Right cardiac atrium (tissue), 5 donors: ENCODE measurements around the gene MYOCD. TPM values are rescaled to one million over a fixed set of nuclear protein-coding genes. Genes with fewer than 3 reads are reported as not detected.

Experiments
- ATAC-seq, 2 donors: fragments of 200-7000 bp; cut with Tn5 transposase; one replicate each; pipeline versions ENCODE4 v1.8.0 to v1.9.1; 2020; ENCODE audit warnings: moderate library complexity in 2 of 2, mild to moderate bottlenecking in 1 of 2
- DNase-seq, 3 donors: peaks; one replicate each; pipeline ENCODE4 v3.0.0-alpha.2; 2020
- H3K27ac ChIP-seq: one replicate; pipeline ENCODE4 v1.5.1; 2013; ENCODE audit warnings: mild to moderate bottlenecking, low read length, control low read depth, moderate library complexity
- H3K27me3 ChIP-seq: one replicate; pipeline ENCODE4 v1.6.1; 2013; ENCODE audit not compliant: control insufficient read depth, insufficient read depth
- H3K4me1 ChIP-seq: one replicate; pipeline ENCODE4 v1.6.1; 2013; ENCODE audit warnings: low read length; ENCODE audit not compliant: control insufficient read depth, insufficient read depth
- H3K4me3 ChIP-seq: one replicate; pipeline ENCODE4 v1.5.1; 2013; ENCODE audit warnings: low read length, control low read depth
- H3K9me3 ChIP-seq: one replicate; pipeline ENCODE4 v1.6.1; 2013; ENCODE audit warnings: low read length; ENCODE audit not compliant: control insufficient read depth
- WGBS: extraction: QIAGEN DNeasy Blood & Tissue Kit; methylation state at CpG from one replicate; pipeline ENCODE4 v1.1.7; 2013; 5-methylcytosine and 5-hydroxymethylcytosine counted together
- intact Hi-C, 4 donors: fragments of 100-400 bp; cut with DNase I; formaldehyde crosslinking; loops; one replicate each; pipeline versions ENCODE4 v1.11.0 to v1.14.0; 2022 to 2023
- polyA plus RNA-seq: library from polyadenylated mRNA; stranded (reverse); fragments of 200-250 nt; gene quantifications from one replicate; pipeline ENCODE4 v1.2.3, GENCODE V29; 2013
- total RNA-seq, 4 donors: library from RNA; stranded (reverse); fragmentation: NEBNext Ultra II Directional; extraction: Animal tissue kit (Norgen Biotek cat#: 25700); gene quantifications; one replicate each; pipeline ENCODE4 v1.2.1, GENCODE V29; 2021
- donor health status: healthy with polysubstance abuse.
- donor health status: DM: no; HTN: yes; CAD: no.
- donor health status: DM: no; HTN: no; CAD: no.
- donor health status: DM: no; HTN: yes; CAD: no; lungs with severe emphysema.
- donor health status: DM: yes; HTN: yes; CAD: no.

MYOCD gene
- total and polyA plus RNA-seq, 5 donors, result 12.9 to 65.3 (median 50.7) TPM

DNA sequence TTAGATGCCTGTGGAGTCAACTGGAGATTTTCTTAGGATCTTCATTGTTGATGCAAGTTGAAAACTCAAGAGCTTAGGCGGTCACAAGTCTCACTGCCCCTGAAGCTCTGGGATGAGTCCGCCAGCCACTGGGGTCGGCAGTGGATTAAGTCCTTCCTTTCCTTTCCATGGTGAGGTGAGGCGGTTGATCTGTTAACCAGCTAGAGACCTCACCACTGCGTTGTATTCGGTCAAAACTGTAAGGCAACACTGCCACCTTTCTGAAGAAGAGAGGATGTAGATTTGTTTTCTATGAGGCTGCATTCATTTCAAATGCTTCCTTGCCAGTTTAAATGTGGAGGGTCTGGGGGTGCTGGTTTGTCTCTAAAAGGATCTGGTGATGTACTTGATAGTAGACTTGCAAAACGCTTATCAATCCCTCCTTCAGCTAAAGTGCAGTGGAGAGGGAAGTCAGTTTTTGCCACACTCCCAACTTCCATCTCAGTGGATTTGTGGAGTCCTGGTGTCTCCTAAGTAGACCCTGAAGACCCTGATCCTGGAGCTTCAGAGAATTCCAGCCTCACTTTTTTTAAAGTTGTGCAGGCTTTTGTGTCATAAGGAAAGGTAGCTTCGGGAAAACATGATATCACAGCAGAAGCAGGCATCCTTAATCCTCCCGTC lies 1.7 kb downstream of the MYOCD start:
- intact Hi-C loops, result loop anchor here in 3 of 4 donors (2.0 to 10.0 kb wide), 10 partner anchors 65 to 485 kb away; no protein-coding TSS in a partner anchor
- peak in 1 of 3 donors; percentile 45 for DNase-seq
- peak; percentile 64 to 67 for ATAC-seq
- Histone ChIP-seq H3K4me1 (no peaks in the 10 kb centered on the region), H3K27me3 (no peaks in the 10 kb centered on the region), H3K27ac (peak overlapping the region; percentile 80), H3K4me3 (peak overlapping the region; percentile 66), H3K9me3 (no peaks in the 10 kb centered on the region)
- 12% methylated on average over 9 of the region's 9 CpGs for WGBS

DNA sequence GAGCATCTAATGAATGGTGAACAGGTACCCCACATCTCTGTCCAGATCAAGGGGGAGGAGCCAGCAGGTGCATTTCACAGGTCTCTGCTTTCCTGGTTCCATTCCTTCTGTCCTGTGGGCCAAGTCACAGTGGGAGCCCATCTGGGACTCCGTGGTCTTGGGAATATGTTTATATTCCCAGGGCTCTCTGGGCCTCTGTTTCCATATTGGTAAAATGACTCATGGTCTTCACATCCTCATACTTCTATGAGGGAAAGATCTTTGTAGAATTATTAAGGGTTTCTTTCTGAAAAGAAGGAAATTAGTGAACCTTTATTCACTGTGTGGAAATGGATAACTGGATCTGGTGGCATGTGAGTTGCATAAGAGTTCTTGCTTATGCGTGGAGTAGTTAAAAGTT lies 6.2 kb downstream of the MYOCD start:
- 72% methylated on average over 2 of the region's 2 CpGs for WGBS

DNA sequence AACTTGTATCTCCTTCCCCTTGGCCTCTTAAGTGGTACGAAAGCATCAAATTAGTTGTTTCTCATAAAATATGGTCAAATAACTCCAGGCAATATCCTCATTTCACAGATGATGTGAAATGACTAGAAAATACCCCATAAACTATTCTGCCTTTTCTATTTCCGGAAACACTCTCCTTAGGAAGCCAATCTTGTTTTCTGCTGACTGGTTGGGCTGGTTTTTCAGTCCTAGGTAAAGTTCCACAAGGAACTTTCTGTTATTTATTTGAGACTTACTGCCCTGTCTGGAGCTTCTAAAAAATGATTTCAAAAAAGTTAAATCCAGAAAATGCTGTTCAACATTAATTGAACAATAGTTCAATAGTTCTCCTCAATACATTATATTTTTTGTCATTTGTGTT lies 7.3 kb downstream of the MYOCD start:
- H3K4me1 ChIP-seq, result no peaks in the 10 kb centered on the region
- no peak overlapping the region for H3K27ac ChIP-seq
- no peaks in the 10 kb centered on the region for H3K9me3 ChIP-seq
- WGBS, result 83% methylated on average over 2 of the region's 2 CpGs
- no peaks in the 10 kb centered on the region for H3K27me3 ChIP-seq
- intact Hi-C loops, result loop anchor here in 1 of 4 donors (5.0 kb wide), 1 partner anchor 69 kb away; no protein-coding TSS in a partner anchor
- H3K4me3 ChIP-seq, result no peak overlapping the region
- DNase-seq (no peak), ATAC-seq (no peak)

More for the DNA sequence above, 6.2 kb downstream of the MYOCD start:
- H3K4me3 ChIP-seq, result no peak overlapping the region
- H3K4me1 ChIP-seq, result no peaks in the 10 kb centered on the region
- peak overlapping the region; percentile 82 for H3K27ac ChIP-seq
- no peaks in the 10 kb centered on the region for H3K9me3 ChIP-seq
- H3K27me3 ChIP-seq, result no peaks in the 10 kb centered on the region
- intact Hi-C loops, result loop anchor here in 1 of 4 donors (5.0 kb wide), 1 partner anchor 70 kb away; no protein-coding TSS in a partner anchor
- ATAC-seq (no peak), DNase-seq (no peak)

DNA sequence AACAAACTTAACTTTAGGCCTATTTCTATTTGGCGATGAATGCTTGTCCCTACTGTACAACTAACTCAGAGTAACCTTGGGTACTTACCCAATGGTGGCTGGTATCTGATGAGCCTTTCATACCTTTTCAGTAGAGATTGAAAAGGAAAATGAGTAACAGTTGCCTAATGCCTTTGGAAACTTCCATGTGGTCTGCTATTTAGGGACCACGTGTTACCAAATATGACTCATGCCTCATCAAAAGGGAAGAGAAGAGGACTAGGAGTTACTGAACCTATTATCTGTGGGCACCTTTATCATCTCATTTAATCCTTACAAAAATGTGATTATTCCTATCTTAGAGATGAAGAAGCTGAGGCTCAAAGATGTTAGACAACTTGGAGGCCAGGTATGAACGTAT lies 8.1 kb downstream of the MYOCD start:
- H3K9me3 ChIP-seq, result no peaks in the 10 kb centered on the region
- H3K4me3 ChIP-seq, result no peak overlapping the region
- 66% methylated on average over 3 of the region's 3 CpGs for WGBS
- no peak for DNase-seq
- no peak overlapping the region for H3K27ac ChIP-seq
- H3K4me1 ChIP-seq, result no peaks in the 10 kb centered on the region
- intact Hi-C loops, result loop anchor here in 1 of 4 donors (5.0 kb wide), 1 partner anchor 69 kb away; no protein-coding TSS in a partner anchor
- no peaks in the 10 kb centered on the region for H3K27me3 ChIP-seq
- peak in 1 of 2 donors; percentile 21 for ATAC-seq

DNA sequence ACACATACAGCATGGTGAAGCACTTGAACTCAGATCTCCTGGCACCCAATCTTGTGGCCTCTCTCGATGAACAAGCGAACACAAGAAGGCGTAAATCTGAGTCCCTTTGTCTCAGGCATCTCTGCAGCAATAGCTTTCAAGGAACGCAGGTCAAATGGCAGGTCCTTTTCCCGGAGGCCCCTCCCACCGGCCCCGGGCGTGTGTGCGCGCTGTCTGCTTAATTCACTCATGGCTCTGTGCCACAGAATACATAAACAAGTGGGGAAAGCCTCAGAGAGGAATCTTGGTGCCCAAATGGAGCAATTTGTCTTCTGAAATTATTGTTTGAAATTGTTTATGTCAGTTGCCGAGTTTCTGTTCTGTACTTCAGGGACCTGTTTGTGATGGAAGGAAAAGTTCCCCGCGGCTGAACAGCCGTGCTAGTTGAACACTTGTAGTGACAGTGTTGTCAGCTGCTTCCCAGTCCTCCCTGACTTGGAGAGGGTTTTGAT lies 14.8 kb downstream of the MYOCD start:
- DNase-seq, result peak in 1 of 3 donors; percentile 49
- 50% methylated on average over 14 of the region's 14 CpGs for WGBS
- Histone ChIP-seq H3K27me3 (no peaks in the 10 kb centered on the region), H3K4me3 (no peak overlapping the region), H3K4me1 (peaks cover 3% of the 10 kb centered on the region), H3K27ac (peak overlapping the region; percentile 11), H3K9me3 (no peaks in the 10 kb centered on the region)
- no peak for ATAC-seq
- intact Hi-C loops, result loop anchor here in 1 of 4 donors (5.0 kb wide), 1 partner anchor 52 kb away; no protein-coding TSS in a partner anchor

DNA sequence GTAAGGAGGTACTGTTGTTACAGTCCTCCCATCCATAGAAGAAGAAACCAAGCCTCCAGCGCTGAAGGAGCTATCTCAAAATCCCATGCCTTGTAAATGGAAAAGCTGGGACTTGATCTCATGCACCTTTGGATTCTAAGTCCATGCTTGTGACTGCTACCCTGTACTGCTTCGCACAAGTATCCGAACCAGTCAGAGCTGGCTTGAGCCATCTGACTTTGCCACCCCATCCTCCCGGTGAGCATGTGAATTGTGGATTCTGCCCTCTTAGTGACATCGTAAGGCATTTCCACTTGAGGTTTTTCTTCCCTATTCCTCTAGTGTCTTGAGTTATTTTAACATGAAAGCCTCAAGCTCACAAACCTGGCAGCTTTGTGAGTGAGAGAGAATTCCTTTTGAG lies 15.3 kb downstream of the MYOCD start:
- no peaks in the 10 kb centered on the region for H3K9me3 ChIP-seq
- H3K4me1 ChIP-seq, result peaks cover 3% of the 10 kb centered on the region
- H3K27me3 ChIP-seq, result no peaks in the 10 kb centered on the region
- WGBS, result 72% methylated on average over 5 of the region's 5 CpGs
- H3K27ac ChIP-seq, result peak overlapping the region; percentile 65
- ATAC-seq (no peak), DNase-seq (no peak)
- H3K4me3 ChIP-seq, result no peak overlapping the region
- intact Hi-C loops, result loop anchor here in 1 of 4 donors (5.0 kb wide), 1 partner anchor 51 kb away; no protein-coding TSS in a partner anchor

DNA sequence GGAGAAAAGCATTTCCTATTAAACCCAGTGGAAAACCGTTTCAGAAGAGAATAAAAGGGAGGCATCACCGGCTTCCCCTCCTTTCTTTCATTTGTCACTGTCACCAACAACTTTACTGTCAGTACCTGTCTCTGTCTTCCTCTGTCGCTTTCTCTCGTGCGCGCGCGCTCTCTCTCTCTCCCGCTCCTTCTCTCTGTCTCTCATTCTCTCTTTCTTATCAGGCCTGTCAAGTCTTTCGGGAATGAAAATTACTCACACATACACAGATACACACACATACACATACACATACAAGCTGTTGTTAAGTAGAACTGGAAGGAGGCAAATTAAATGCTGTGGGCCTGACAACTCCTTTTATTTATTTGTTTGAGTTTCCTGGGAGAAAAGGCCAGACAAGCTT lies 17.6 kb downstream of the MYOCD start:
- Histone ChIP-seq H3K27ac (peak overlapping the region; percentile 67), H3K4me3 (no peak overlapping the region), H3K4me1 (peaks cover 6% of the 10 kb centered on the region), H3K27me3 (no peaks in the 10 kb centered on the region), H3K9me3 (no peaks in the 10 kb centered on the region)
- DNase-seq, result peak; percentile 29 to 69 (median 60)
- peak; percentile 70 to 76 for ATAC-seq
- WGBS, result 42% methylated on average over 10 of the region's 10 CpGs
- intact Hi-C loops, result loop anchor here in 1 of 4 donors (5.0 kb wide), 1 partner anchor 49 kb away; no protein-coding TSS in a partner anchor

DNA sequence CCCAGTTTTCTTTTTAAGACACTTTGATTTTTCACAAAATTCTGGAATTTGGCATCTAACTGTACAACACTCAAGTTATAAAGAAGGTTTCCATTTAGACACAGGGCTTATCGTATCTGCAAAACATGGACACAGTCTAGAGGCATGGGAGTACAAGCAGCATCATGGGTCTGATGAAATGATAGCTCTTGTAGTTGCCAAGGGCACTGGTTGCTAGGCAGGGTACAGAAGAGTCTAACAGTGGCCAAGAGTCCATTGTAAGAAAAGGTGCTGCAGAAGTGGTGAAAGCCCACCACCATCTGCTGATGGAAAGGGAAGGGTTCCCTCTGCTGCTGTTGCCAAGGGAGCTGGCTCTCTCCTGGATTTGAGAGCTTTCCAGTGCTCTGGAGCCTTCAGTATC lies 20.8 kb downstream of the MYOCD start:
- Histone ChIP-seq H3K27me3 (no peaks in the 10 kb centered on the region), H3K4me1 (peaks cover 5% of the 10 kb centered on the region), H3K27ac (peak overlapping the region; percentile 13), H3K9me3 (no peaks in the 10 kb centered on the region), H3K4me3 (no peak overlapping the region)
- peak in 1 of 2 donors; percentile 52 for ATAC-seq
- WGBS, result 75% methylated on average over 1 of the region's 1 CpG
- intact Hi-C loops, result no loop called here
- DNase-seq, result no peak

DNA sequence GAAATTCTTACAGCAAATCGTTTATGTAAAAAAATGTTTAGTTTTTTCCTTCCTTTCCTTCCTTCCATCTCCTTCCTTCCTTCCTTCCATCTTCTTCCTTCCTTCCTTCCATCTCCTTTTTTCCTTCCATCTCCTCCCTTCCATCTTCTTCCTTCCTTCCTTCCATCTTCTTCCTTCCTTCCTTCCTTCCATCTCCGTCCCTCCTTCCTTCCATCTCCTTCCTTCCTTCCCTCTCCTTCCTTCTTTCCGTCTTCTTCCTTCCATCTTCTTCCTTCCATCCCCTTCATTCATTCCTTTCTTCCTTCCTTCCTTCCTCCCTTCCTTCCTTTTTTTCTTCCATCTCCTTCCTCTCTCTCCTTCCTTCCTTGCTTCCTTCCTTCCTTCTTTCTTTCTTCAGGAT lies 22.7 kb downstream of the MYOCD start:
- WGBS, result 77% methylated on average over 3 of the region's 3 CpGs
- no peaks in the 10 kb centered on the region for H3K27me3 ChIP-seq
- H3K4me1 ChIP-seq, result peaks cover 4% of the 10 kb centered on the region
- H3K27ac ChIP-seq, result no peak overlapping the region
- no peak overlapping the region for H3K4me3 ChIP-seq
- intact Hi-C loops, result no loop called here
- DNase-seq (no peak), ATAC-seq (no peak)
- H3K9me3 ChIP-seq, result no peaks in the 10 kb centered on the region

DNA sequence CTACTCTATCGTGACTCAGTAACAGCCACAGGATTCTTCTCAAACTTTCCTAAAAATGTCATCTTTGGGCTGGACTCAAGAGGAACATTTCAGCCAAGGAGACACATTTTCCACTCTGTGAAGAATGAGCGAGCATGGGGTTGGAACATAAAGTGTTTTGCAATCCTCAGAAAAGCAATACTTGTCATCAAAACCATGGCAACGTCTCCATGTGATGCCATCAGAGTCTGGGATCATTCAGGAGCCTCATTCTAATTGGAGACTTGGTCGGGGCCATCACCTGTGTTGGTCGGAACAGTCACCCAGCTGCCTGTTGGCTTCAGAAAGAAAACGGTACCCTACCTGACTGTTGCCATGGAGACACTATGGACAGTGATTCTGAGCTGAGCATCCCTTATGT lies 25.5 kb downstream of the MYOCD start:
- H3K4me1 ChIP-seq, result peaks cover 4% of the 10 kb centered on the region
- DNase-seq (no peak), ATAC-seq (peak in 1 of 2 donors; percentile 78)
- WGBS, result 60% methylated on average over 6 of the region's 6 CpGs
- H3K4me3 ChIP-seq, result no peak overlapping the region
- no peaks in the 10 kb centered on the region for H3K27me3 ChIP-seq
- no peaks in the 10 kb centered on the region for H3K9me3 ChIP-seq
- H3K27ac ChIP-seq, result peak overlapping the region; percentile 23
- intact Hi-C loops, result no loop called here

DNA sequence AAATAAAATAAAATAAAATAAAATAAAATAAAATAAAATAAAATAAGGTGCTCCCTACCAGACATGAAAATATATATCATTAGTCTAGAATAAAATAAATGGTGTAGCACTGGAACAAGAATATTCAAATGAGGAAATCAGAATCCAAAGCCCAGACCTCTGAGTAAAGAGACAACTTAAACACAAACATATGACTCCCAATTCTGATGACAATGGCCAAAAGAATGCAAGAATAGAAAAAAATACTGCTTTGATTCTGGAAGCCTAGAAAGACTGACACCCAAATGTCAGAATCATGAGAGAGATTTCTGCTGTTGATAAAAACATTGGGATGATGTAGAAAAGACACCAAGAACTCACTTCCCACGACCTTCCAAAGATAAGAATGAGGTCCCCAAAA lies 27.9 kb downstream of the MYOCD start:
- 45% methylated on average over 1 of the region's 1 CpG for WGBS
- DNase-seq, result no peak
- no peak for ATAC-seq
- Histone ChIP-seq H3K4me1 (no peaks in the 10 kb centered on the region), H3K27me3 (no peaks in the 10 kb centered on the region), H3K9me3 (no peaks in the 10 kb centered on the region), H3K27ac (no peak overlapping the region), H3K4me3 (no peak overlapping the region)
- intact Hi-C loops, result no loop called here
